SH-SY5Y (cell line): Measurements from ENCODE around the gene ZNF775.

ENCODE experiments used
- GATA2 ChIP-seq: IDR thresholded peaks from 2 replicates; pipeline ENCODE4 v1.6.1; 2011; ENCODE audit warnings: mild to moderate bottlenecking, low read depth, low read length
- GATA3 ChIP-seq: IDR thresholded peaks from 2 replicates; pipeline ENCODE4 v1.6.1; 2011; ENCODE audit warnings: low read depth, mild to moderate bottlenecking, low read length, moderate library complexity

DNA sequence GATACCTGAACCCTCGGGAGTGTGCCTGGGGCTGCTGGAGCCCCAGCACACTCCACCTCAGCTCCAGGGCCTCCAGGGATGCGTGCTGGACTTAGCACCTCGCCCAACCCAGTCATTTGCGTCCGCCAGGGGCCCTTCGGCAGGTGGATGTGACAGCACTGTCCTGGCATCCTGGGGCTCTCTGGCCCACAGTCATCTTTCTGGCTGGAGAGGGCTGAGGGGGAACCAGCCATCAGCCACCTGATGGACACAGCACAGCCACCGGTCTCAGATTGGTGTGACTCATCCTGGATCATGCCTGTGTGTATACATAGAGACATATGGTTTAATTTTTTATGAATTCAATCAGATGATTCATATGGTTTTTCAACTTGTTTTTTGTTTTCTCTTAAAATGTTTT is 11.1 kb downstream of the ZNF775 start:
- TF ChIP-seq GATA3 = no peak
- TF ChIP-seq GATA2 = no peak
